Endometrial microvascular endothelial cells (primary cell): Measurements from ENCODE around the gene INPP5A. TPM values are rescaled to one million over a fixed set of nuclear protein-coding genes. Genes with fewer than 3 reads are reported as not detected.

Experiments
- in situ Hi-C: cut with HindIII; loops from 2 replicates; pipeline ENCODE4 v1.10.0; 2017; ENCODE audit warnings: low sequenced_read_pairs, low pct_unique_long_range_greater_than_20kb; ENCODE audit errors: inconsistent ontology term
- total RNA-seq: library from RNA; depleted of rRNA; stranded (reverse); fragments of >200 nt; gene quantifications from one replicate; pipeline ENCODE4 v1.2.3, GENCODE V29; 2015; ENCODE audit errors: inconsistent ontology term

Gene INPP5A
- total RNA-seq, 1 donor from 2014 or later = 21.1 TPM

- in situ Hi-C loops = no loop called here
Measured at GRCh38 chr10:132654708-132655661, 117.4 kb downstream of the INPP5A start.

- in situ Hi-C loops = no loop called here
Measured at GRCh38 chr10:132655735-132656134, 118.1 kb downstream of the INPP5A start.

GRCh38 chr10:132656283-132657126 lies 118.9 kb downstream of the INPP5A start:
- in situ Hi-C loops = no loop called here

GRCh38 chr10:132657127-132657706 lies 119.6 kb downstream of the INPP5A start:
- in situ Hi-C loops = no loop called here

GRCh38 chr10:132657748-132658147 lies 120.2 kb downstream of the INPP5A start:
- in situ Hi-C loops = no loop called here

GRCh38 chr10:132658546-132659205 lies 121.1 kb downstream of the INPP5A start:
- in situ Hi-C loops = no loop called here

- in situ Hi-C loops = no loop called here
Measured at GRCh38 chr10:132659206-132660091, 121.9 kb downstream of the INPP5A start.

GRCh38 chr10:132660385-132660784 lies 122.8 kb downstream of the INPP5A start:
- in situ Hi-C loops = no loop called here

GRCh38 chr10:132662186-132662920 lies 124.8 kb downstream of the INPP5A start:
- in situ Hi-C loops = no loop called here

- in situ Hi-C loops = no loop called here
Measured at GRCh38 chr10:132663666-132664365, 126.2 kb downstream of the INPP5A start.

- in situ Hi-C loops = no loop called here
Measured at GRCh38 chr10:132664407-132664806, 126.8 kb downstream of the INPP5A start.

GRCh38 chr10:132664883-132665282 lies 127.3 kb downstream of the INPP5A start:
- in situ Hi-C loops = no loop called here

GRCh38 chr10:132665946-132666704 lies 128.5 kb downstream of the INPP5A start:
- in situ Hi-C loops = no loop called here

- in situ Hi-C loops = no loop called here
Measured at GRCh38 chr10:132666705-132667341, 129.2 kb downstream of the INPP5A start.

- in situ Hi-C loops = no loop called here
Measured at GRCh38 chr10:132667342-132668047, 129.9 kb downstream of the INPP5A start.
